Effector memory CD4-positive, alpha-beta T cell (primary cell): ENCODE results near the gene MAP3K3.
"Not testable (repeated sequence)": the region's sequence is repeated elsewhere in the genome, so short reads cannot be mapped to it uniquely, and the experiment has no call there.

ENCODE experiments used
- DNase-seq, 3 donors: peaks; one replicate each; pipeline ENCODE4 v3.0.0-alpha.2; 2020
- H3K27ac ChIP-seq: 2 replicates; pipeline ENCODE4 v1.7.0; 2013; ENCODE audit warnings: mild to moderate bottlenecking, low read length, moderate library complexity; ENCODE audit not compliant: insufficient read depth, poor library complexity, severe bottlenecking
- H3K27me3 ChIP-seq: replicated peaks from 2 replicates; pipeline ENCODE4 v1.7.0; 2013; ENCODE audit warnings: mild to moderate bottlenecking, low read length; ENCODE audit not compliant: insufficient read depth, control insufficient read depth, poor library complexity, severe bottlenecking
- H3K36me3 ChIP-seq: 2 replicates; pipeline ENCODE4 v1.7.0; 2013; ENCODE audit warnings: mild to moderate bottlenecking, low read length, moderate library complexity; ENCODE audit not compliant: control insufficient read depth, insufficient read depth
- H3K4me1 ChIP-seq: 2 replicates; pipeline ENCODE4 v1.7.0; 2013; ENCODE audit warnings: low read length, mild to moderate bottlenecking; ENCODE audit not compliant: control insufficient read depth, insufficient read depth, poor library complexity, severe bottlenecking
- H3K4me3 ChIP-seq: 2 replicates; pipeline ENCODE4 v1.7.0; 2013; ENCODE audit warnings: low read length, low read depth, mild to moderate bottlenecking; ENCODE audit not compliant: insufficient read depth, poor library complexity, severe bottlenecking
- H3K9me3 ChIP-seq: 2 replicates; pipeline ENCODE4 v1.7.0; 2013; ENCODE audit warnings: mild to moderate bottlenecking, low read length, moderate library complexity; ENCODE audit not compliant: control insufficient read depth

MAP3K3 gene

DNA sequence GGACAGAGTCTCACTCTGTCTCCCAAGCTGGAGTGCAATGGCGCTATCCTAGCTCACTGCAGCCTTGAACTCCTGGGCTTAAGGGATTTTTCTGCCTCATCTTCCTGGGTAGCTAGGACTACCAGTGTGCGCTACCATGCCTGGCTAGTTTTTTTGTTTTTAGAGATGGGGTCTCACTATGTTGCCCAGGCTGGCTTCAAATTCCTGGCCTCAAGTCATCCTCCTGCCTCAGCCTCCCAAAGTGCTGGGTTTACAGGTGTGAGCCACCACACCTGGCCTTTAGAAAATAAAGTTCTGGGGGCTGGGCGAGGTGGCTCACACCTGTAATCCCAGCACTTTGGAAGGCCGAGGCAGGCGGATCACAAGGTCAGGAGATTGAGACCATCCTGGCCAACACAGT lies 98.0 kb downstream of the MAP3K3 start:
- H3K9me3 ChIP-seq, H3K36me3 ChIP-seq, DNase-seq, H3K4me1 ChIP-seq, H3K27ac ChIP-seq, H3K4me3 ChIP-seq, H3K27me3 ChIP-seq: not testable (repeated sequence)

GRCh38 chr17:63722403-63722802 lies 100.2 kb downstream of the MAP3K3 start:
- Histone ChIP-seq H3K4me3 (no peak overlapping the region), H3K9me3 (no peaks in the 10 kb centered on the region), H3K27ac (no peak overlapping the region), H3K27me3 (no peaks in the 10 kb centered on the region), H3K36me3 (peaks cover 4% of the 10 kb centered on the region), H3K4me1 (no peaks in the 10 kb centered on the region)
- DNase-seq, result no peak

DNA sequence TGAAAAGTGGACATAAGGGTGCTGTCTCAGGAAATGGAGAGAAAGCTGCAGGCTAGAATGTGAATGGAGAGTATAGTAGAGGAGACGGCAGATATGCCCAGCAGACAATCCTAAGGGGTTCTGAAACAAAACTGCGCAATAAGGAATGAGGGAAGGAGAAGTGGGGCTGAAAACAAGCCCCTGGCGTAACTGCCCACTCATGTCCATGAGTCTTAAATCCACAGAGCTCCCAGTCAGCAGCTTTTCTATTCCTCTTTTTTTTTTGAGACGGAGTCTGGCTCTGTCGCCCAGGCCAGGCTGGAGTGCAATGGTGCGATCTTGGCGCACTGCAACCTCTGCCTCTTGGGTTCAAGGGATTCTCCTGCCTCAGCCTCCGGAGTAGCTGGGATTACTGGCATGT lies 113.5 kb downstream of the MAP3K3 start:
- Histone ChIP-seq H3K4me3 (no peak overlapping the region), H3K27me3 (no peaks in the 10 kb centered on the region), H3K36me3 (no peaks in the 10 kb centered on the region), H3K9me3 (no peaks in the 10 kb centered on the region), H3K27ac (no peak overlapping the region), H3K4me1 (peaks cover 7% of the 10 kb centered on the region)
- no peak for DNase-seq

- no peaks in the 10 kb centered on the region for H3K36me3 ChIP-seq
- H3K27ac ChIP-seq, result peak overlapping the region; percentile 91
- DNase-seq, result no peak
- H3K4me3 ChIP-seq, result peak overlapping the region; percentile 74
- H3K27me3 ChIP-seq, result no peaks in the 10 kb centered on the region
- no peaks in the 10 kb centered on the region for H3K9me3 ChIP-seq
- peaks cover 8% of the 10 kb centered on the region for H3K4me1 ChIP-seq
Measured at GRCh38 chr17:63740464-63741142, 118.4 kb downstream of the MAP3K3 start.

DNA sequence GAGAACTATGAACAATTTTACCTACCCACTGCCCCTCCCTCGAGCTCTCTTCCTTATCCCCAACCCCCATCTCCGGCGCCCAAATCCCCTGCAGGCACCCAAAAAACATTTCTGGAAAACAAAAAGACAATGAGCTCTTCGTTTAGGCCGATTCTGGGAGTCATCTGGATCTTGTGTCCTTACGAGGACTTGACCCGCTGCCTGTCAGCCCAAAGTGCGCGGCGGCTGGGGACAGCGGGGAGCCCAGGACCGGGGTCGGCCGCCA lies 118.9 kb downstream of the MAP3K3 start:
- no peaks in the 10 kb centered on the region for H3K9me3 ChIP-seq
- DNase-seq, result no peak
- H3K27ac ChIP-seq, result peak overlapping the region; percentile 91
- H3K36me3 ChIP-seq, result no peaks in the 10 kb centered on the region
- H3K4me3 ChIP-seq, result peak overlapping the region; percentile 74
- H3K4me1 ChIP-seq, result peaks cover 8% of the 10 kb centered on the region
- H3K27me3 ChIP-seq, result no peaks in the 10 kb centered on the region

DNA sequence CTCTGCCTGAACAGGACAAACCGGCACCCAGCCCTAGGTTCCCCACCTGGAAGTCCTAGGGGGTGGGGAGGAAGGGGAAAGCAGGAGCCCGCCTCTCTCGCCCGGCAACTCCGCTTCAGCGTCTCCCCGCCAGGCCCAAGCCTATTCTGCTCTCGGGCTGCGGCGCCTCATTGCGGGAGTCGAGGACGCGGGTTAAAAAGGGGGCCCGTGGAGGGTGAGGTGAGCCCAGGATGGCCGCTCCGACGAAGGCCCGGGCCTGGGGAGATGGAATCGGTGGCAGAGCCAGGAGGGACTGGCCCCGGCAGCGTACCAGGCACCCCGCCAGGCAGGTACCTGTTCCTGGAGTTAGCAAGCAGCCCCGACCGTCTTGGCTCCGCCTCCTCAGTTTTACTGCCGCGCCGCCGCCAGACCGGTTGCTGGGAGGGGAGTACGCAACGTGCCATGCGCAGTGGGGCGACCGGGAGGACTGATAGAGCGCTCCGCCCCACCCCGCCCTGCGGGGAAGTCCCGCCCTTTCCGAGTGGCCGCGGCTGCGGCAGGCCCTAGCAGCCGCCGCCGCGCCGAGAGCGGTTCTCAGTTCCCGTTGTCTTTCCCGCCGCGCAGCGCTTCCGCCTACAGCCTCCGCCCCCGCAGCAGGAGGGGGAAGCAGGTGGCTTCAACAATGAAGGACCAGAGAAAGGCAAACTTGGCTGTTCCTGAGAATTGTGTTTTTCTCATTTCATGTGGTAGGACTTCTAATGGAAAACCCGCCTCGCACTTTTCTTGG lies 119.4 kb downstream of the MAP3K3 start, which contains the start of gene STRADA:
Gene STRADA, minus strand, starts transcription at position 392 of the 766 bp plus-strand sequence. CDS start 13,430 bp downstream, outside the sequence.
- Histone ChIP-seq H3K4me1 (peaks cover 8% of the 10 kb centered on the region), H3K36me3 (no peaks in the 10 kb centered on the region), H3K4me3 (peak within 1 kb of the TSS; percentile 74), H3K27me3 (no peaks in the 10 kb centered on the region), H3K9me3 (no peaks in the 10 kb centered on the region), H3K27ac (peak within 1 kb of the TSS; percentile 91)
- peak; percentile 97 to 98 (median 97) for DNase-seq
